Heart left ventricle (tissue), 13 donors: ENCODE results near the gene L3MBTL1.

ENCODE experiments used
- CTCF ChIP-seq, 12 donors: fragments of 200-600 bp; sonication (generic) in 4 of 12; IDR thresholded peaks; one replicate each; pipeline versions ENCODE4 v1.5.0 to v1.8.0; 2018 to 2022; ENCODE audit warnings: antibody characterized with exemption in 12 of 12, mild to moderate bottlenecking in 5 of 12
- POLR2A ChIP-seq, 2 donors: fragments of 450-650 bp; IDR thresholded peaks; one replicate each; pipeline ENCODE4 v1.6.1; 2017; ENCODE audit warnings: antibody characterized with exemption in 2 of 2, mild to moderate bottlenecking in 2 of 2, moderate library complexity in 2 of 2
- donor health status: ischemic (EF 13 %, LVEDD 7.1; RV severe dilation, severe dysfunction).
- donor health status: DM: no; HTN: yes; CAD: no.
- donor health status: DM: no; HTN: no; CAD: no.
- donor health status: ischemic (EF 25% LVEDD 6.9; RV normal size, moderate dysfunction).
- donor health status: ischemic (EF 25% LVEDD 5.7; RV mildly dilated, moderate dysfunction).
- donor health status: ischemic (EF 35%, LVEDD 5.7; RV mildly dilated, moderate dysfunction).
- donor health status: nonischemic (EF 11% LVEDD 7.7; RV severe dilation, severe dysfunction).
- donor health status: DM: yes; HTN: yes; CAD: no.
- donor health status: PGD.
- donor health status: ischemic (EF 29% LVEDD 5.4; RV normal size, mild dysfunction).
- donor health status: nonischemic (EF 23%, LVEDD 6.1; RV moderate dilation, normal function).

- TF ChIP-seq CTCF (IDR thresholded peaks at IDR 0.05) (no peak), POLR2A (IDR thresholded peaks at IDR 0.05) (no peak)
Observed at GRCh38 chr20:43583982-43584432, 76.5 kb downstream of the L3MBTL1 start.
